SIG-M5 (cell line): ENCODE measurements around the gene BLTP3A.

Experiments used
- DNase-seq: peaks from one replicate; lab custom pipeline; 2025; lab: John Stamatoyannopoulos, UW

The BLTP3A gene

GRCh38 chr6:34832942-34833341, 41.1 kb downstream of the BLTP3A start:
- DNase-seq: no peak

GRCh38 chr6:34834789-34835518, 43.1 kb downstream of the BLTP3A start:
- DNase-seq: peak; percentile 35

GRCh38 chr6:34836008-34836407, 44.1 kb downstream of the BLTP3A start:
- no peak for DNase-seq

- DNase-seq: no peak
These were observed 44.6 kb downstream of the BLTP3A start for GRCh38 chr6:34836451-34836850.

GRCh38 chr6:34837528-34837927, 45.6 kb downstream of the BLTP3A start:
- no peak for DNase-seq

- no peak for DNase-seq
These were observed 47.9 kb downstream of the BLTP3A start for GRCh38 chr6:34839666-34840352.
